Activated naive CD8-positive, alpha-beta T cell treated with anti-CD3 and anti-CD28 coated beads, Interleukin-2, amount 50 U/mL, for 16 hours (primary cell): Measurements from ENCODE around the gene BOLA1.
"Not testable (repeated sequence)": the region's sequence is repeated elsewhere in the genome, so short reads cannot be mapped to it uniquely, and the experiment has no call there.

Source experiments
- DNase-seq: peaks from one replicate; pipeline ENCODE4 v3.0.0-alpha.2; 2020; ENCODE audit warnings: low read depth, low spot score

The BOLA1 gene

DNA sequence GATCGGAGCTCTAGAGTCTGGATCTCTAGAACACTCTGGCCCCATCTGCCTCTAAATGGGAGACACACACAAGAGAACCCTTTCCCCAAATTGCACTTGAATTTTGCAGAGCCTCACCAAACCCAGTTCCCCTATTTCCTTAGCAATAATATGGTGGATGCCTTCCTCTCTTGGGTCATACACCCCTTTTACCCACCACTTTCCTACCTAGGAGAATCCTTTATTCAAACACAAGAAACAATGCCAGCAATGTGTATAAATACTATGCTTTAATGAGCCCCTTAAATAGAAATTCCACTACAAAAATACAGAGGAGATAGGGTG lies 29.0 kb downstream of the BOLA1 start:
- no peak for DNase-seq

DNA sequence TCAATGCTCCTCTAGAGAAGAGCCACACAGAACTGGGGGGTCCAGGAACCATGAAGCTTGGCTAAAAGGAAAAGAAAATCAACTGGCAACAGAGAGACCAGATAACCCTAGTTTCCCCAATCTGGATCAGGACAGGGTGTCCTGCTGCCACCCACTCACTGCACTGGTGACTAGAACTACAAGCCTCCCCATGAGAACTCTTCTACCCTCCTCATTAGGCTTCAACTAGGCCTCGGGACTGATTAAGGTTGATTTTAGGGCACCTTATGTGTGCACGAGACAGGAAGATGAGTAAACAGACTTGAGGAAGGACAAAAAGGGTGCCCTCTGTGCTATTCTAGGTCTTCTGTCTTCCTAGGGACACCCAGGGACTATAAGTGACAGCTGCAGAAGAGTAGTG lies 30.5 kb downstream of the BOLA1 start:
- DNase-seq, result no peak

DNA sequence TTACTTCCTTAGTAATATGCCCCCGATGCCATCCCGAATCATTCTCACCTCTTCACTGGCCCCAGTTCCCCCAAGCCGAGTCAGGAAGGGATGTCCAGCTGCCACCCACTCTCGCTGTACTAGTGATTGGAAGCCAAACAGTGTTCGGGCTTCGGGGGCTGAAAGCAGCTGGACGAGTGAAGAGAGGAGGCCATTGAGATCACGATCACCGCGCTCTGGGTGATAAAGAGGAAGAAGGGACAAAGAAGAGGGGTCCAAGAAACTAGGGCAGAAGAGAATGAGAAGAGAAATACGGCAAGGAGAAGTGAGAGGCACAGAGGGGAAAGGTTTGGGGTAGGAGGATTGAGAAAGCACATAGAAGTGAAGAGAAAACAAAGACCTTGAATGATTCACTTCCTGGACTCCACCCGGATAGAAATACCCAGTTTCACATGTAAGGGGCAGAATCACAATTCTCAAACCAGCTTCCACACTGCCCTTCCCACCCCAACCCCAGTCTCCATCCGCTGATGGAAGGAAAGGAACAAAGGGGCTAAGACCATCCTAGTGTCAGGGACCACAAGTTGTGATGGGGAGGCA lies 31.9 kb downstream of the BOLA1 start:
- DNase-seq, result no peak

DNA sequence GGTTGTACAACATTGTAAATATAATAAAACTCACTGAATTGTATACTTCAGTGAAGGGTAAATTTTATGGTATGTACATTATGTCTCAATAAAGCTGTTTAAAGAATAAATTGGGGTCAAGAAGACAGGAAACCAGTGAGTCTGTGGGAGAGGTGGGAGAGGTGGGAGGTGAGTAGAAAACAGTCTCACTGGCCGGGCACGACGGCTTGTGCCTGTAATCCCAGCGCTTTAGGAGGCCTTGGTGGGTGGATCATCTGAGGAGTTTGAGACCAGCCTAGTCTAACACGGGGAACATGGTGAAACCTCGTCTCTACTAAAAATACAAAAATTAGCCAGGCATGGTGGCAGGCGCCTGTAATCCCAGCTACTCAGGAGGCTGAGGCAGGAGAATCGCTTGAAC lies 33.1 kb downstream of the BOLA1 start:
- DNase-seq, result no peak

DNA sequence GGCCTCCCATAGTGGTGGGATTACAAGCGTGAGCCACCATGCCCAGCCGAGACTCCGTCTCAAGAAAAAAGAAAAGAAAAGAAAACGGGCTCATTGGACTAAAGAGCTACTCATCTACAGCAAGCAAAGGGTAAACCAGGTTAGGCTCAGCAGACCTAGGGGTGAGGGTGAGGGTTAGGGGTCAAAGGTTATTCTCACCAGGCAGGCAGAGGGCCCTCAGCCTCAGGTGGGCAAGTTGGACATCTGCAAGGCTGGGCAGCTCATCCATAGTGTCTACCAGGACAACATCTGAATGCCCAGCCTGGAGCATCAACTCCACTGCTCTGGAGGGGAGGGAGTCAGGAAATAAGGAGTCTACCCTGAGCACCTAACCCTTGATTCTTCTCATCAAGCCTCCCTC lies 33.8 kb downstream of the BOLA1 start:
- no peak for DNase-seq

DNA sequence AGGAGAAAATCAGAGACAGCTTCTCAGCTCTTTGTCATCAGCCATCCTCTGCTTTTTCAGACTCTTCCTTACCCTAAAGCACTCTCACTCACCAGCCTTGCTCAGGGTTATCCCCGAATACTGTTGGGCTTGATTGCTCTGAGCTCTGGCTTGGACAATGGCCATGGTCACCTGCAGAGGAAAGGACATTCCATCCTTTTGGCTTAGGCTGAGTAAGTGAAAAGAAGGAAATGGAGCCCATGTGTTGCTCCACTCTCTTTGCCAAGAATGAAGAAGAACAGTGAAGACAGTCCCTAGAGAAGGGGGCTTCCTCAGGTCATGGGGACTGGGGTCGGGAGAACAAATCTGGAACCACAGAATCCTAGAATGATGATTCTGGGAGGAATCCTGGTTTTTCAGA lies 35.0 kb downstream of the BOLA1 start:
- no peak for DNase-seq

DNA sequence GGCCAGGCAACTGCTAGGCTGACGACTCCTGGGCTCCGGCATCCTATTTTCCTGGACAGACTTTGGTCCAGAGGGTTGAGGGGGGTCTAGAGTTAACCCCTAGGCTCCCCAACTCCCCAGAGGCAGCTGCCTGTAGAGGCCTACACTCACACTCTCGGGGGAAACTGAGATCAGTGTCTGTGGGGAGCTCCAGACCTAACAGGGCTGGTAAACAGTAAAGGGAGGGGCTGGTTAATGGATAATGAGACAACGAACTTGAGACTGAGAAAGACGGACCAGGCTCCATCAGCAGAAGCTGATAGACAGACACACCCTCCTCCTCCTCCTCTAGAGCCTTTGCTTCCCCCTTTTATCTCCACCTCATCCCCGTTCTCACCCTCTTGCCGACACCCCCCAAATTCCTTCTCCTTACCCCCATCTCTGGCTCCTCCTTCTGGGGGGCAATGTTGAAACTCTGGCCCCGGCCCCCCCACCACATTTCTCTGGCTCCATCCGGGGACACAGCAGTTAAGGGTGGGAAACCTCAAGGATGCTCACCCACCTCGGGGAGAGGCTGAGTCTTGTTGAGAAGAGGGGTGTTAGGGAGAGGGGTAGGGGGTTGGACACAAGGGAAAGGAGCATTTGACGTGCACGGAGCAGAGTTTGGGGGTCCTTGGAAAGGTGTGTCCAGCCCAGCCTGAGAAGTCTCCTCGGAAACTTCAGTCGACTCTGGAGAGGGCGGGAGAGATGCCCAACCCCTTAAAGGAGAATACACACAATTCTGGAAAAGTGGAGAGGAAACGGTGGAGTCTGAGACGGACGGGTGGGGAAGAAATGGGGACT lies 37.0 kb downstream of the BOLA1 start, which contains the start of gene MTMR11:
TSS of gene MTMR11 (minus strand) at position 710 of the 822 bp plus-strand sequence. CDS start at position 478, 232 bp downstream.
- DNase-seq, result no peak

DNA sequence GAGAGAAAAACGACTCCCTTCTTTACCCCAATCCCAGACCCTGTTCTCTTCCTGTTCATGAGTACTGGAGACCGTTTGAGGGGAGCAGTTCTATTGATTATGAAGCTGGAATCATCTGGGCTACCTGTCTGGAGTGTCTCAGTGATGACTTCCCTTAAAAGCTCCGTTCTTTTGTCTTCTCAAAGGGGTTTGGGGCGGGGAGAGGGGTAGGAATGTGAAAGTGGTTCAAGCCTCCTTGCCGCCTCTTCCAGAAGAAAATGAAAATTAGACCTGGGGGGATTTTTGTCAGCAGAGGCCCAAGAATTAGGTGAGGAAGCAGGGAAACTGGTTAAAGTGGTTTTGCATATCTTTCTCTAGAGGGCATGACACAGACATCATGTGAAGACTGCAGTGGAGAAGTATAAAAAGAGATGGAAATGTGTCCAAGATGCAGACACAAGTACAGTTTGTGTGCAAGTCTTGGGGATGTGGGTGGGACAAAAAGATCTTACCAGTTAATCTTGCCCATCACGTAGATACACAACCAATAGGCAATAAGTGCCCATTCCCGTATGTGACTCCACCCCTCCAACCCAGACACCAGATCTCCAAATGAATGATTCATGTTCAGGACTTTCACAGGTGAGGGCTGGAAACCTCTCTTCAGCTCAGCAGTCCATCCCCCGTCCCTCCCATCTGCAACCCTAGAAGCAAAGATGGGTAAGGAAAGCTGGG lies 37.8 kb downstream of the BOLA1 start:
- no peak for DNase-seq

DNA sequence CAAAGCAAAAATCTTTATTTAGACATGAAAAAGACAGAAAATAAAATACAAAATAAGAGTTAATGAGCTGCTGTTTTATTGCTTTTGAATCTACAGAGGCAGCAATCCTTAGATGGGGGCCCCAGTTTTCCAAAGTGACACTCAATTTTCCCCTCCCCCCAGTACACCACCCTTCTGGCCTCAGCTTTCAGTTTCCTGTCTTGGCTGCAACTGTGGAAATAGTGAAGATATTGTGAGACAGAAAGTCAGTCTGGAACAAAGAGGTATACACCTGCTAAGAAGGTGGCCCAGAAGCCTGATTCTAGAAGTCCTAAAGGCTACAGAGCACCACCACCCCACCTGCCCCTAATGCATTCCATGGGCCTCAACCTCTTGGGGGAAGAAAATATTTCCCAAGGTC lies 38.4 kb downstream of the BOLA1 start:
- DNase-seq, result no peak

DNA sequence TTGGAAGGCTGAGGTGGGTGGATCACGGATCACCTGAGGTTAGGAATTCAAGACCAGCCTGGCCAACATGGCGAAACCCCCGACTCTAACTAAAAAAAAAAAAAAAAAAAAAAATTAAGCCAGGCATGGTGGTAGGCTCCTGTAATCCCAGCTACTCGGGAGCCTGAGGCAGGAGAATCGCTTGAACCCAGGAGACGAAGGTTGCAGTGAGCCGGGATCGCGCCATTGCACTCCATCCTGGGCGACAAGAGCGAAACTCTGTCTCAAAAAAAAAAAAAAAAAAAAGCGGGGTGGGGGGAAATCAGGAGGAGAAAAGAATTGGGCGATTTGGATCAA lies 39.3 kb downstream of the BOLA1 start:
- not testable (repeated sequence) for DNase-seq

DNA sequence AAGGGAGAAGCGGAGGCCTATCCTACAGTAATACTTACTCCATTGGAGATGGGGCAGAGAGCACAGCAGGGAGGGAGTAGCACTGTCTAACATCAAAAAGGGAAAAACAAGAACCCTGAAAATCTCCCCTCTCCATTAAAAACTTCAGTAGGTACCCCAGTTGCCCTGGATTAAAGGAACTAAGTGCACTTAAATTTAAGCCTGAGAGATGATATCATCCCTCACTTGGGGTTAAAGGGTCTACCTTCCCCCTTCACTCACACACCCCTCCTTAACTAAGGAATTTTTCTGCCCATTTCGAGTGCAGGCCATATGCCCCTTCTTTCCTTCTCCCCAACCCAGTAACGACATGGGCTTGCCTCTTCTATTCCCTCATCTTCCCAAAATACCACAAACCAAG lies 41.1 kb downstream of the BOLA1 start:
- DNase-seq, result no peak

DNA sequence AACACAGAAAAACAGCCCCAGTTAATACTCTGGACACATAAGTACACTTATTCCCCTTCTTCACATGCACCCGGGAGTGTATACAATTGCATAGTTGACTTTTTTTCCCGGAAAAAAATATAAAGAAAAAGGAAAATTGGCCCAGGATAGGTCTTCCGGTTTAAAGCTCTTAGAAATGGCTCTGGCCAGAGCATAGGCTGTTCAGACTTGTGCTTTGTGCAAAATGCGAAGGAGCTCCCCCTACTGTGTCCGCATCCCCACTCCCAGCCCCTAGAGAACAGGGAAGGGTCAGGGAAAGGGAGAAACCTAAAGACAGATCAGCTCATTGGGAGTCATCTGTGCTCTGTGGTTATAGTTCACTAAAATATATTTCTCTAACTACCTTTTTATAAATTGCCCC lies 42.8 kb downstream of the BOLA1 start:
- no peak for DNase-seq

DNA sequence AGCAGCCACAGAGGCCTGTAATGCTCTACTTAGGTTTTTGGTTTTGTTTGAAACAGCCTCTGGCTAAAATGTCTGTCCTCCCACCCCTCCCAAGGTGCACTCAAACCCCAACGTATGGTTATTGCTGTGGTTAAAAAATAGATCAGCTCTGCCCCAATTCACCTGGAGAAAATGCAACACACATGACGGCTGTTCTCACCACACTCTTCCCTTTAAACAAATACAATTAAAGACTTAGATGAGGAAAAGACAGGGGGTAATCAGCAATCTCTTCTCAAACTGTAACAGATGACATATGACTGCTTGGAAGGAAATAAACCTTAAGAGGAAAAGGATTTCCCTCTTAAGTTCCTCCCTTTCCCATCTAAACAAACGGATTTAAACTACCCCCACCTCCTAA lies 43.5 kb downstream of the BOLA1 start:
- no peak for DNase-seq

DNA sequence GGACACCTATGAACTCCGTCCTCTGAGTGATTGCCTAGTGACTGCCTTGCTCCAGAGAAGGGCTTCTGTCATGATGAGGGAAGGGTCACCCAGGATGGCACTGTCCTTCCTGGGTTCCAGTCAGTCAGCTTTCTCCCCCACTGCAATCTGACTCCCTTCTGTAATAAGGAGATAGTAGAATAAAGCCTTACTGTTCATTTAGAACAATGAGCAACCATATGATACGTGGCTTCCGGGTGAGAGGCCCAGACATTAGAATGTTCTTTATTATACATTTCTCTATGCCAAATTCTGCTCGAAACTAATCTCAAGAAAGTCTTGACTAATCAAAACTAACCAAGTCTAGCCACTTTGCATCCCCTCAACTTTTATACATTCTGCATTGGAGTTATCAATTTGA lies 45.8 kb downstream of the BOLA1 start:
- DNase-seq, result no peak

DNA sequence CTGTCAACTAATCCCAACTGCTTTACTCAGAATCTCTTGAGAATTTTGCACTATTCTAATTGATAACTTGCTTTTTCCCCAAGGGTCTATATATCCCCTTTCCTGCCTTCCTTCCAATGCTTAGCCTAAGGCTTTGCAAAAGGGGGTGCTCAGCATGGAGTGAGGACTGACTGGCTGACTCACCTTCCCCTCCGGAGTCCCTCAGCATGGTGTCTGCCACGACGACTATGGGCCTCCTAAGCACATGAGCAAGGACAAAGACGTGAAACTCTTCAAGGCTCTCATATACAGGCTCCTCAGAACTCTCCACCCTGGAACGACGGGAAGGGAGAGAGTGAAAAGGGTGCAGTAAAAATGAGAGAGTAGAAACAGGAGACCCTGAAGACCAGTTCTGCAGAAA lies 50.5 kb downstream of the BOLA1 start:
- DNase-seq, result no peak
